ENCODE data around the gene DDX60. TPM values are rescaled to one million over a fixed set of nuclear protein-coding genes. Genes with fewer than 3 reads are reported as not detected.
"Not testable (repeated sequence)": the region's sequence is repeated elsewhere in the genome, so short reads cannot be mapped to it uniquely, and the experiment has no call there.

DDX60 gene
- total and polyA plus RNA-seq, 12 donors, result 2.8 to 26.2 (median 12.0) TPM

DNA sequence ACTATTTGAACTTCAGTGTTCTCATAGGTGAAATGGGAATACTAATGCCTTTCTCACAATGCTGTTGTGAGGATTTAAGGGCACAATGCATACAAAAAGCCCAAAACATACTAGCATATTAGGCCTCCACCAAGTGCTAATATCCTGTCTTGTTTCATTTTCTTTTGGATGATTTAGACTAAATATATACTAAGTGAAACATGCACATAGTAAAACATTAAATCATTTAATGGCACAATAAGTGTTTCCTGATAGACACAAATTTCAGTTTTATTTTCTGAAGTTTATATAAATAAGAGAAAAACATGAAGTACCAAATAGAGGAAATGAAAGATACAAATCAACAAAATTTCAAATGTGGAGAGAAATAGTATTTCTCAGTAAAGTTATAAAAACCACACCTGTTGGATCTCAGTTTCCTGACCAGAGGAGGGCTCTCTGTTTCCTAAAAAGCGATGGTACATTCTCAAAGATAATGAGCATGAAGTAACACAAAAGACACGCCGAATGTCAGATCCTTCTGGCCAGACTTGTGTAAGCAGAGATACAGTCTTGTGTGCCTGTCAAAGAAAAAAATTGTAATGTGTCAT is 25.1 kb downstream of the DDX60 start:
- Histone ChIP-seq H3K27me3 (no peaks in the 10 kb centered on the region), H3K27ac (no peak overlapping the region), H3K4me3 (no peak overlapping the region), H3K4me1 (replicated peaks in 1 of 2) (no peaks in the 10 kb centered on the region), H3K9me3 (replicated peaks in 1 of 3) (no peaks in the 10 kb centered on the region), H3K36me3 (replicated peaks in 1 of 2) (no peaks in the 10 kb centered on the region)
- TF ChIP-seq, protein P1, sequence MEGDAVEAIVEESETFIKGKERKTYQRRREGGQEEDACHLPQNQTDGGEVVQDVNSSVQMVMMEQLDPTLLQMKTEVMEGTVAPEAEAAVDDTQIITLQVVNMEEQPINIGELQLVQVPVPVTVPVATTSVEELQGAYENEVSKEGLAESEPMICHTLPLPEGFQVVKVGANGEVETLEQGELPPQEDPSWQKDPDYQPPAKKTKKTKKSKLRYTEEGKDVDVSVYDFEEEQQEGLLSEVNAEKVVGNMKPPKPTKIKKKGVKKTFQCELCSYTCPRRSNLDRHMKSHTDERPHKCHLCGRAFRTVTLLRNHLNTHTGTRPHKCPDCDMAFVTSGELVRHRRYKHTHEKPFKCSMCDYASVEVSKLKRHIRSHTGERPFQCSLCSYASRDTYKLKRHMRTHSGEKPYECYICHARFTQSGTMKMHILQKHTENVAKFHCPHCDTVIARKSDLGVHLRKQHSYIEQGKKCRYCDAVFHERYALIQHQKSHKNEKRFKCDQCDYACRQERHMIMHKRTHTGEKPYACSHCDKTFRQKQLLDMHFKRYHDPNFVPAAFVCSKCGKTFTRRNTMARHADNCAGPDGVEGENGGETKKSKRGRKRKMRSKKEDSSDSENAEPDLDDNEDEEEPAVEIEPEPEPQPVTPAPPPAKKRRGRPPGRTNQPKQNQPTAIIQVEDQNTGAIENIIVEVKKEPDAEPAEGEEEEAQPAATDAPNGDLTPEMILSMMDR (IDR thresholded peaks at IDR 0.05), result no peak
- TF ChIP-seq POLR2A (IDR thresholded peaks at IDR 0.05), result no peak
- intact Hi-C loops (cut with DNase I), result no loop called here
- no peak for DNase-seq
- 90 to 97% (median 94%) methylated on average over 3 of the region's 3 CpGs for WGBS, 4 donors

DNA sequence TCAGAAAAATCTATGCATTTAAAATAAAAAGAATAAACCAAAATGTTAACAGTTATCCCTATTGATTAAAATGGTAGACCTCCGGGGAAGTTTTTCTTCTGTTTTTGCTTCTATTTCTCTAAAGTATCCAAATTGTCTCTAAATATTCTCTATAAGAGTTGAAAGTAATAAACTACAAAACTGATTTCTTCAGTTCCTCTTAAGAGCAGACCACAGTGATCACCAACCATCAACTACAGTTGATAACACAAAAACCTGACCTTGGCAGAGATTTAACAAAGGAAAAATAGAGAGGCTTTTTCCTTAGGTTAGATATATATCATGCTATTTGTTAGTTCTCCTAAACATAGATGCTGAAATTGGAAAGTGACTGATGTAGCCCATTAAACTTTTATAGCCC is 27.3 kb downstream of the DDX60 start:
- Histone ChIP-seq H3K27me3 (no peaks in the 10 kb centered on the region), H3K4me3 (no peak overlapping the region), H3K27ac (no peak overlapping the region), H3K36me3 (replicated peaks in 1 of 2) (no peaks in the 10 kb centered on the region), H3K4me1 (replicated peaks in 1 of 2) (no peaks in the 10 kb centered on the region), H3K9me3 (replicated peaks in 1 of 3) (no peaks in the 10 kb centered on the region)
- intact Hi-C loops (cut with DNase I), result no loop called here
- WGBS, 4 donors, result 96 to 99% (median 97%) methylated on average over 1 of the region's 1 CpG
- DNase-seq, result no peak
- TF ChIP-seq POLR2A (IDR thresholded peaks at IDR 0.05), result no peak
- TF ChIP-seq, protein P1 (IDR thresholded peaks at IDR 0.05), result no peak

DNA sequence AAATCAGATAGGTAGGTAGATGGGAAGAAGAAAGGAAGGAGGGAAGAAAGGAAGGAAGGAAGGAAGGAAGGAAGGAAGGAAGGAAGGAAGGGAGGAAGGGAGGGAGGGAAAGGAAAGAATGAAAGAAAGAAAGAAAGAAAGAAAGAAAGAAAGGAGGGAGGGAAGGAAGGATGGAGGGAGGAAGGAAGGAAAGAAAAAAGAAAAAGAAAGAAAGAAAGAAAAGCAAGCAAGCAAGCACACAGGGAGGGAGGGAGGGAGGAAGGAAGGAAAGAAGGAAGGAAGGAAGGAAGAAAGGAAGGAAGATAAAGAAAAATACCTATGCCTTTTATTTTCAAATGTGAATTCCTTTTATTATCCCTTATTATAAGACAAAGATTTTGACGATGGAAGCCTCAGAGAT is 32.7 kb downstream of the DDX60 start:
- H3K27me3 ChIP-seq; H3K4me1 ChIP-seq (replicated peaks in 1 of 2); H3K4me3 ChIP-seq; H3K9me3 ChIP-seq (replicated peaks in 1 of 3); DNase-seq; intact Hi-C loops (cut with DNase I); H3K27ac ChIP-seq; H3K36me3 ChIP-seq (replicated peaks in 1 of 2): not testable (repeated sequence)
- 92 to 97% (median 97%) methylated on average over 1 of the region's 1 CpG for WGBS, 4 donors

DNA sequence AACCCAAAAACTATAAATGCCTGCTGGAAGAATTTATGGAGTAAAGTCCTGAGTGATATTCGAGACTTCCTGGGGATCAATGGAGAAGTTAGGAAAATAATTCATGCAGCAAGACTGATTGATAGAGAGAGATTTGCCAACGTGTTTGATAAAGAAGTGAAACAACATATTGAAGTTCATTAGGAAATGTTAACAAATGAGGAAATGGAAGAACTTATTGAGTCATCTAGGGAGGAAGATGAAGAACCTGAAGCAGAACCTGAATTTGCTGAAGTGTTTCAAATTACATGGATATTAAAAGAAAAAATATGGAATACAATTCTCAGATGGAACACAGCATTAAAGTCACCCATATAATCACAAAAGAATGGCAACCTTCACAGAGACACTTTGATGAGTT is 39.0 kb downstream of the DDX60 start:
- no peaks in the 10 kb centered on the region for H3K4me1 ChIP-seq (replicated peaks in 1 of 2)
- no peaks in the 10 kb centered on the region for H3K27me3 ChIP-seq
- H3K36me3 ChIP-seq (replicated peaks in 1 of 2), result no peaks in the 10 kb centered on the region
- no peaks in the 10 kb centered on the region for H3K9me3 ChIP-seq (replicated peaks in 1 of 3)
- no peak overlapping the region for H3K27ac ChIP-seq
- H3K4me3 ChIP-seq, result no peak overlapping the region
- intact Hi-C loops (cut with DNase I), result no loop called here
- no peak for TF ChIP-seq POLR2A (IDR thresholded peaks at IDR 0.05)
- TF ChIP-seq, protein P1 (IDR thresholded peaks at IDR 0.05), result no peak
- WGBS, 4 donors, result 76 to 87% (median 83%) methylated on average over 2 of the region's 2 CpGs
- DNase-seq, result no peak

DNA sequence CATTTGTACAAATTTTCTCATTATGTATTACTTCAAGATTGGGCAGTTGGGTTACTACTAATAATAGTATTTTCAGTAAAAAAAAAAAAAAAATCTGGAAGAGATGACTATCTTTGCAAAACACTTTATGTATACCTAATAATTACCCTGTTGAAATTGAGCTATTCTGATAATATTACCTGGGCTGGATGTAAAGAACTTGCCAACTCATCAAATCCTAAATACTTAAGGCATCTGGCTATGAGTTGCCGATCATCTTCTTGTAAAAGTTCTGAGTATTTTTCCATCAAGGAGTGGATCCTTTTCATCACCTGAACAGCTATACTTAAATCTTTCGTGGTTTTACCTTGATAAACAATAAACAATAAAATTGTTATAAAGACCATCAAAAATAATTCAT is 42.7 kb downstream of the DDX60 start:
- no peak for TF ChIP-seq POLR2A (IDR thresholded peaks at IDR 0.05)
- no peak overlapping the region for H3K4me3 ChIP-seq
- H3K9me3 ChIP-seq (replicated peaks in 1 of 3), result no peaks in the 10 kb centered on the region
- H3K27ac ChIP-seq, result no peak overlapping the region
- H3K36me3 ChIP-seq (replicated peaks in 1 of 2), result no peaks in the 10 kb centered on the region
- H3K4me1 ChIP-seq (replicated peaks in 1 of 2), result no peaks in the 10 kb centered on the region
- no peak for DNase-seq
- WGBS, 4 donors, result 94 to 100% (median 95%) methylated on average over 2 of the region's 2 CpGs
- no peaks in the 10 kb centered on the region for H3K27me3 ChIP-seq
- intact Hi-C loops (cut with DNase I), result no loop called here
